ENCODE results near the gene COLQ. TPM values are rescaled to one million over a fixed set of nuclear protein-coding genes. Genes with fewer than 3 reads are reported as not detected.

COLQ gene
- total RNA-seq, 2 experiments from 2014 or later: 3.3 to 4.3 TPM

Small RNA genes lying within 50 kb of the gene (microRNA-seq; reads per million reads assigned to microRNA genes)
- gene MIR4270 (ENCODE audit: borderline microRNAs expressed, borderline replicate concordance): not detected

Other genes starting within 250 kb of the COLQ start
- gene SH3BP5, start 189.1 kb downstream of the COLQ start, total RNA-seq: 10 to 100 TPM; 33.8 to 38.2 TPM
- gene METTL6, start 94.2 kb downstream of the COLQ start, total RNA-seq: 10 to 100 TPM; 15.8 to 19.4 TPM
- 10 to 100 TPM; 30.6 to 32.5 TPM for gene EAF1, start 94.1 kb downstream of the COLQ start, total RNA-seq
- gene HACL1, start 79.9 kb upstream of the COLQ start, total RNA-seq: 10 to 100 TPM; 23.1 to 25.5 TPM
- 1 to 10 TPM; 6.6 to 8.1 TPM for gene BTD, start 80.0 kb upstream of the COLQ start, total RNA-seq